Suprapubic skin (tissue), 4 donors: ENCODE results near the gene UBR2.

Source experiments
- CTCF ChIP-seq, 2 donors: fragments of 200-600 bp in 1 of 2; fragments of 450-650 bp in 1 of 2; sonication (generic) in 1 of 2; IDR thresholded peaks; one replicate each; pipeline ENCODE4 v1.5.1; 2016 to 2019; ENCODE audit warnings: antibody characterized with exemption in 2 of 2, mild to moderate bottlenecking in 1 of 2, moderate library complexity in 1 of 2
- EP300 ChIP-seq: sonication (generic); formaldehyde crosslinking; IDR thresholded peaks from one replicate; pipeline ENCODE4 v1.6.1; 2017; ENCODE audit warnings: antibody characterized with exemption
- POLR2AphosphoS5 ChIP-seq, 3 donors: sonication (generic); formaldehyde crosslinking; IDR thresholded peaks; one replicate each; pipeline ENCODE4 v1.6.1; 2017; ENCODE audit warnings: antibody characterized with exemption in 3 of 3

GRCh38 chr6:42637681-42638080, 73.9 kb downstream of the UBR2 start:
- no peak for TF ChIP-seq CTCF (IDR thresholded peaks at IDR 0.05)
- no peak for TF ChIP-seq POLR2AphosphoS5 (IDR thresholded peaks at IDR 0.05)
- TF ChIP-seq EP300, result no peak
